GM12892 (cell line): ENCODE measurements around the gene ARMH2.
"Not testable (repeated sequence)": the region's sequence is repeated elsewhere in the genome, so short reads cannot be mapped to it uniquely, and the experiment has no call there.

Source experiments
- POLR2A ChIP-seq: IDR thresholded peaks from 2 replicates; pipeline ENCODE4 v1.6.1; 2011; ENCODE audit warnings: low read depth, low read length, control low read depth
- POLR2AphosphoS5 ChIP-seq: IDR thresholded peaks from 2 replicates; pipeline ENCODE4 v1.6.1; 2011; ENCODE audit warnings: low read depth, low read length, control low read depth

DNA sequence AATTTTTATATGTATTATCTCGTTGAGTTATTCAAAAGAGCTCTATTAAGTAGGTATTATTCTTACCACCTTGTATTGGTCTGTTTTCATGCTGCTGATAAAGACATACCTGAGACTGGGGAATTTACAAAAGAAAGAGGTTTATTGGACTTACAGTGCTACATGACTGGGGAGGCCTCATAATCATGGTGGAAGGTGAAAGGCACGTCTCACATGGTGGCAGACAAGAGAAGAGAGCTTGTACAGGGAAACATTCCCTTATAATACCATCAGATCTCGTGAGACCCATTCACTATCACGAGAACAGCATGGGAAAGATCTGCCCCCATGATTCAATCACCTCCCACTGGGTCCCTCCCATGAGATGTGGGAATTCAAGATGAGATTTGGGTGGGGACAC lies 44.3 kb downstream of the ARMH2 start:
- not testable (repeated sequence) for TF ChIP-seq POLR2A, POLR2AphosphoS5
